ENCODE results near the gene IQSEC3.
"Not testable (repeated sequence)": the region's sequence is repeated elsewhere in the genome, so short reads cannot be mapped to it uniquely, and the experiment has no call there.

- not testable (repeated sequence) for TF ChIP-seq CTCF (conservative IDR thresholded peaks at IDR 0.05; ENCODE audit: low read length); EZH2phosphoT487 (IDR thresholded peaks at IDR 0.05; ENCODE audit: borderline replicate concordance)
These were observed 14.6 kb upstream of the IQSEC3 start for GRCh38 chr12:51962-52361.

Data from Loucy (cell line).